Measurements from ENCODE around the gene TMEM208. TPM values are rescaled to one million over a fixed set of nuclear protein-coding genes. Genes with fewer than 3 reads are reported as not detected.

The TMEM208 gene
- total and polyA plus RNA-seq, 2 of the 13 experiments (the other 11 are each of a cell fraction or from before 2014, with no cell fraction given) = 58.8 to 72.9 TPM

DNA sequence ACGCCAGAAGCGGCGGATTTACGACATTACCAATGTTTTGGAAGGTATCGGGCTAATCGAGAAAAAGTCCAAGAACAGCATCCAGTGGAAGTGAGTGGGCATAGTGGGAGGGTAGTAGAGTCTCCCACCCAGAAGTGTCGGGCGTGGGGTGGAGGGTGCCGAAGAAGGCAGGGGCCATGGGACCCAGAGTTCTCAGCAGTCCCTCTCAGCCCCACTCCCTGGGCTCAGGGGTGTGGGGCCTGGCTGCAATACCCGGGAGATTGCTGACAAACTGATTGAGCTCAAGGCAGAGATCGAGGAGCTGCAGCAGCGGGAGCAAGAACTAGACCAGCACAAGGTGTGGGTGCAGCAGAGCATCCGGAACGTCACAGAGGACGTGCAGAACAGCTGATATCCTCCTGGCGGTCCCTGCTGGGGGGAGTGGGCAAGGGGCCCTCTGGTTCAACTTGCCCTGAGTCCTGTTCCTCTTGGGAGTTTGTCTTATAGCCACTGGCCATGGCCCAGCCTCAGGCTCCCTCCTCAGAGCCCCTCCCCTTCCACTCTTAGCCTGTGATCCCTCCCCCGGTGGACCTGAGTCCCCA, 34.1 kb upstream of the TMEM208 start (continued):
- TF ChIP-seq AFF4 (CRISPR knock-in tag; IDR thresholded peaks at IDR 0.05) (no peak), ZNF629 (CRISPR knock-in tag; conservative IDR thresholded peaks at IDR 0.05) (no peak), ZNF737 (CRISPR knock-in tag; IDR thresholded peaks at IDR 0.05; ENCODE audit: borderline replicate concordance) (no peak), ZNF382 (CRISPR knock-in tag; IDR thresholded peaks at IDR 0.05; ENCODE audit: borderline replicate concordance) (no peak), CBX5 (CRISPR knock-in tag; IDR thresholded peaks at IDR 0.05; ENCODE audit: borderline replicate concordance) (no peak), MAF1 (CRISPR knock-in tag; IDR thresholded peaks at IDR 0.05; ENCODE audit: borderline replicate concordance) (no peak), MZF1 (CRISPR knock-in tag; IDR thresholded peaks at IDR 0.05; ENCODE audit: borderline replicate concordance) (no peak), NFE2L2 (IDR thresholded peaks at IDR 0.05; ENCODE audit: low read length) (no peak), CBX1 (IDR thresholded peaks at IDR 0.05; ENCODE audit: low read depth) (no peak), HMG20A (CRISPR knock-in tag; IDR thresholded peaks at IDR 0.05; ENCODE audit: borderline replicate concordance) (no peak), ZFP36L1 (CRISPR knock-in tag; IDR thresholded peaks at IDR 0.05) (no peak), ZNF282 (IDR thresholded peaks at IDR 0.05; ENCODE audit: partially characterized antibody) (no peak), ZMAT5 (CRISPR knock-in tag; IDR thresholded peaks at IDR 0.05; ENCODE audit: borderline replicate concordance, low read depth) (no peak), GRHL1 (CRISPR knock-in tag; conservative IDR thresholded peaks at IDR 0.05) (no peak), SKI (IDR thresholded peaks at IDR 0.05; ENCODE audit: partially characterized antibody) (no peak), NCOR1 (IDR thresholded peaks at IDR 0.05; ENCODE audit: borderline replicate concordance, low read length) (no peak), ZNF713 (CRISPR knock-in tag; IDR thresholded peaks at IDR 0.05) (no peak), WIZ (CRISPR knock-in tag; IDR thresholded peaks at IDR 0.05) (no peak), RBAK (CRISPR knock-in tag; IDR thresholded peaks at IDR 0.05) (no peak), CCAR2 (optimal IDR thresholded peaks at IDR 0.05; ENCODE audit: low read depth, low read length) (no peak), ZNF776 (CRISPR knock-in tag; IDR thresholded peaks at IDR 0.05) (no peak), SOX6 (IDR thresholded peaks at IDR 0.05) (no peak), SOX6 (CRISPR knock-in tag; IDR thresholded peaks at IDR 0.05) (no peak), ZNF619 (CRISPR knock-in tag; IDR thresholded peaks at IDR 0.05) (peak; percentile 61; the same call in 1 of the 2 replicates), ZNF451 (CRISPR knock-in tag; IDR thresholded peaks at IDR 0.05) (peak; percentile 9; the same call in 1 of the 2 replicates)
- TF ChIP-seq, protein P1, sequence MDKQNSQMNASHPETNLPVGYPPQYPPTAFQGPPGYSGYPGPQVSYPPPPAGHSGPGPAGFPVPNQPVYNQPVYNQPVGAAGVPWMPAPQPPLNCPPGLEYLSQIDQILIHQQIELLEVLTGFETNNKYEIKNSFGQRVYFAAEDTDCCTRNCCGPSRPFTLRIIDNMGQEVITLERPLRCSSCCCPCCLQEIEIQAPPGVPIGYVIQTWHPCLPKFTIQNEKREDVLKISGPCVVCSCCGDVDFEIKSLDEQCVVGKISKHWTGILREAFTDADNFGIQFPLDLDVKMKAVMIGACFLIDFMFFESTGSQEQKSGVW (CRISPR knock-in tag; IDR thresholded peaks at IDR 0.05; ENCODE audit: borderline replicate concordance) = no peak

All from HepG2 (cell line).